CD14-positive monocyte (primary cell): Measurements from ENCODE around the gene DNTT. TPM values are rescaled to one million over a fixed set of nuclear protein-coding genes. Genes with fewer than 3 reads are reported as not detected.
A peak's percentile ranks its signal among the peaks of the same experiment; 100 is the strongest.

Experiments used
- DNase-seq, 3 donors: peaks; one replicate each; pipeline ENCODE4 v3.0.0-alpha.2; 2011 to 2022
- H2AFZ ChIP-seq: 2 replicates; pipeline ENCODE4 v1.6.0; 2012; ENCODE audit warnings: mild to moderate bottlenecking, low read depth, low read length, inconsistent platforms; ENCODE audit not compliant: insufficient read depth, poor library complexity, severe bottlenecking
- H3K27ac ChIP-seq, 2 donors: 1 replicate in 1 of 2; 2 replicates in 1 of 2; pipeline ENCODE4 v1.5.1; 2012 to 2013; ENCODE audit warnings: low read length in 2 of 2, control low read depth in 1 of 2, inconsistent platforms in 1 of 2, low read depth in 1 of 2, mild to moderate bottlenecking in 1 of 2
- H3K27me3 ChIP-seq, 2 donors: one replicate each; pipeline versions ENCODE4 v1.6.0 to v1.6.1; 2011 to 2013; ENCODE audit warnings: low read length in 2 of 2; ENCODE audit not compliant: control insufficient read depth in 2 of 2, insufficient read depth in 2 of 2
- H3K36me3 ChIP-seq, 2 donors: replicated peaks in 1 of 2; 1 replicate in 1 of 2; 2 replicates in 1 of 2; pipeline versions ENCODE4 v1.5.1 to v1.6.1; 2012 to 2013; ENCODE audit warnings: low read length in 2 of 2, control low read depth in 1 of 2, inconsistent platforms in 1 of 2, mild to moderate bottlenecking in 1 of 2; ENCODE audit not compliant: insufficient read depth in 2 of 2, control insufficient read depth in 1 of 2
- H3K4me1 ChIP-seq, 2 donors: 1 replicate in 1 of 2; 2 replicates in 1 of 2; pipeline versions ENCODE4 v1.5.1 to v1.6.1; 2012 to 2013; ENCODE audit warnings: low read length in 2 of 2, control low read depth in 1 of 2, inconsistent platforms in 1 of 2, mild to moderate bottlenecking in 1 of 2, moderate library complexity in 1 of 2; ENCODE audit not compliant: insufficient read depth in 2 of 2, control insufficient read depth in 1 of 2
- H3K4me2 ChIP-seq: replicated peaks from 2 replicates; pipeline ENCODE3; 2012; ENCODE audit warnings: low read length, moderate library complexity, mild to moderate bottlenecking; ENCODE audit not compliant: poor library complexity, severe bottlenecking; ENCODE audit errors: extremely low read depth
- H3K4me3 ChIP-seq, 3 experiments: fragments of 200-600 bp in 1 of 3; sonication (generic) in 1 of 3; replicated peaks in 1 of 3; 1 replicate in 2 of 3; 2 replicates in 1 of 3; pipeline ENCODE4 v1.5.1; 2011 to 2013; ENCODE audit warnings: low read length in 3 of 3, mild to moderate bottlenecking in 3 of 3, control low read depth in 2 of 3, low read depth in 2 of 3, inconsistent platforms in 1 of 3, moderate library complexity in 1 of 3
- H3K79me2 ChIP-seq: 2 replicates; pipeline ENCODE4 v1.6.0; 2012; ENCODE audit warnings: mild to moderate bottlenecking, control low read depth, inconsistent platforms, low read length, moderate library complexity; ENCODE audit not compliant: insufficient read depth
- H3K9ac ChIP-seq: 2 replicates; pipeline ENCODE4 v1.6.0; 2017; ENCODE audit warnings: low read length, mild to moderate bottlenecking; ENCODE audit not compliant: insufficient read depth, poor library complexity, severe bottlenecking
- H3K9me3 ChIP-seq, 2 donors: replicated peaks in 1 of 2; 1 replicate in 1 of 2; 2 replicates in 1 of 2; pipeline versions ENCODE4 v1.5.1 to v1.6.1; 2012 to 2013; ENCODE audit warnings: low read length in 2 of 2, control low read depth in 1 of 2; ENCODE audit not compliant: control insufficient read depth in 1 of 2, insufficient read depth in 1 of 2
- H4K20me1 ChIP-seq: 2 replicates; pipeline ENCODE4 v1.6.0; 2012; ENCODE audit warnings: mild to moderate bottlenecking, low read length, control low read depth, moderate library complexity; ENCODE audit not compliant: insufficient read depth
- H3K27ac Mint-ChIP-seq, 7 donors: one replicate each; pipeline ENCODE4 v1.8.0; 2020; ENCODE audit warnings: mild to moderate bottlenecking in 7 of 7, mixed read lengths in 7 of 7, moderate library complexity in 6 of 7, inconsistent platforms in 2 of 7
- H3K27me3 Mint-ChIP-seq, 3 donors: one replicate each; pipeline ENCODE4 v1.8.0; 2021 to 2022; ENCODE audit warnings: low read depth in 3 of 3, mild to moderate bottlenecking in 3 of 3, mixed read lengths in 3 of 3, moderate library complexity in 3 of 3, inconsistent platforms in 1 of 3
- H3K36me3 Mint-ChIP-seq, 2 donors: one replicate each; pipeline ENCODE4 v1.8.0; 2020; ENCODE audit warnings: mixed read lengths in 2 of 2, inconsistent platforms in 1 of 2, mild to moderate bottlenecking in 1 of 2
- H3K4me1 Mint-ChIP-seq: one replicate; pipeline ENCODE4 v1.8.0; 2020; ENCODE audit warnings: mild to moderate bottlenecking, mixed read lengths
- H3K4me3 Mint-ChIP-seq, 2 donors: one replicate each; pipeline ENCODE4 v1.8.0; 2020; ENCODE audit warnings: mild to moderate bottlenecking in 2 of 2, mixed read lengths in 2 of 2, moderate library complexity in 1 of 2
- H3K9me3 Mint-ChIP-seq, 7 donors: one replicate each; pipeline ENCODE4 v1.8.0; 2020 to 2022; ENCODE audit warnings: mixed read lengths in 7 of 7, mild to moderate bottlenecking in 6 of 7, moderate library complexity in 6 of 7, inconsistent platforms in 2 of 7
- CTCF ChIP-seq: fragments of 200-600 bp; IDR thresholded peaks from one replicate; pipeline ENCODE4 v1.8.0; 2022; ENCODE audit warnings: antibody characterized with exemption, mild to moderate bottlenecking
- WGBS: methylation state at CpG from one replicate; pipeline ENCODE4 v1.1.5; 2013; ENCODE audit warnings: missing lambda C conversion rate; ENCODE audit not compliant: insufficient coverage; 5-methylcytosine and 5-hydroxymethylcytosine counted together
- intact Hi-C, 2 donors: fragments of 100-400 bp; cut with micrococcal nuclease; formaldehyde crosslinking; loops; one replicate each; pipeline versions ENCODE4 v1.15.0 to v1.15.1; 2023
- polyA plus RNA-seq, 3 donors: library from polyadenylated mRNA; depleted of rRNA in 1 of 3; unstranded in 2 of 3; stranded (reverse) in 1 of 3; fragments of 300-500 nt in 2 of 3; fragments of >200 nt in 1 of 3; fragmentation: Illumina TruSeq in 2 of 3; gene quantifications; 1 replicate in 2 of 3; 2 replicates in 1 of 3; pipeline ENCODE4 v1.2.3, GENCODE V29; 2012 to 2021

Gene DNTT
- polyA plus RNA-seq, 3 donors: not detected

DNA sequence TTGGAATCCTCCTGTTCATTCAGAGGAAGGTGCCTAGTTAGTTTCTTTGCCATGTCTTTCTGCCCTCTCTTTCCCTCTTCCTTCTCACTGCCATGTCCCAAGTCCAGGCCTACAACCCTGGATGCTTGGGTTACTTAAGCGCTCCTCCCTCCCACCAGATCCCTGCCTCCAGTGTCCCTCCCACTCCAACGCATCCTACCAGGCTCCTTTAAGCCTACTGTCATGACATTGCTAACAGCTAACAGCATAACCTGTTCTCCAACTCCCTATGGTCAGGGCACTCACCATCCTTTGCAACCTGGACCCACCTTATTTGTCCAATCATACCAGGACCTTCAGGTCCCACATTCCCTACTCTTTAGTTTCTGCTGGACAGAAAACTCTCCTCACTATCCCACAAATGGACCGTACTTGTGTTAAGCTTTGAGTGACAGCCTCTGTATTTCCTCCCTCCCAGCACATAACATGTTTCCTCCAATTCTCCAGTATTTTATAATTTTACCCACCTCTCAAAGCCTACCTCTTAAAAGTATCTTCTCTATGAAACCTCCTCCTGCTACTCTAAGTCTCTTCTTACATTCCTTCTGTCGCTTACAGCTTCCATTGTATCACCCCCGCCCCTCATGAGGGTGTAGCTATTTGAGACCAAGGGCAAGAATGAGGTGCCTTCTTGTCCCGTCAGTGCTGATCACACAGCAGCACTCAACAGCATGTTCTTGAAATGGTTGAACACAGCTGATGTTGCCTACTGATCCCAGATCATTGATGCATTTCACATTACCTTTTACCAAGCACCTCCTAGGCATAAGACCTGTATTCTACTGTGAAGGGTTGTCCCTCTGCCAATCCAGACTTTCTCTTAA lies 34.6 kb upstream of the DNTT start:
- H3K4me1 Mint-ChIP-seq: peaks cover 49% of the 10 kb centered on the region
- H3K27ac Mint-ChIP-seq: peak overlapping the region in 3 of 7 donors; percentile 52 to 88 (median 65)
- H3K4me3 Mint-ChIP-seq: peak overlapping the region; percentile 26 to 52
- peaks cover 0 to 2% (median 0%) of the 10 kb centered on the region in 7 donors for H3K9me3 Mint-ChIP-seq
- intact Hi-C loops: no loop called here
- Histone ChIP-seq H4K20me1 (no peaks in the 10 kb centered on the region), H3K4me1 (peaks cover 45 to 49% of the 10 kb centered on the region in 2 donors), H3K79me2 (no peaks in the 10 kb centered on the region), H3K4me3 (peak overlapping the region in 1 of 3 experiments; percentile 6), H3K27ac (no peak overlapping the region), H2AFZ (no peak overlapping the region), H3K9me3 (no peaks in the 10 kb centered on the region), H3K9ac (no peak overlapping the region), H3K4me2 (no peak overlapping the region), H3K36me3 (no peaks in the 10 kb centered on the region), H3K27me3 (no peaks in the 10 kb centered on the region)
- H3K27me3 Mint-ChIP-seq: peaks cover 0 to 4% (median 0%) of the 10 kb centered on the region in 3 donors
- TF ChIP-seq CTCF: no peak
- 100% methylated on average over 3 of the region's 6 CpGs for WGBS
- H3K36me3 Mint-ChIP-seq: peaks cover 0 to 5% of the 10 kb centered on the region in 2 donors
- no peak for DNase-seq

DNA sequence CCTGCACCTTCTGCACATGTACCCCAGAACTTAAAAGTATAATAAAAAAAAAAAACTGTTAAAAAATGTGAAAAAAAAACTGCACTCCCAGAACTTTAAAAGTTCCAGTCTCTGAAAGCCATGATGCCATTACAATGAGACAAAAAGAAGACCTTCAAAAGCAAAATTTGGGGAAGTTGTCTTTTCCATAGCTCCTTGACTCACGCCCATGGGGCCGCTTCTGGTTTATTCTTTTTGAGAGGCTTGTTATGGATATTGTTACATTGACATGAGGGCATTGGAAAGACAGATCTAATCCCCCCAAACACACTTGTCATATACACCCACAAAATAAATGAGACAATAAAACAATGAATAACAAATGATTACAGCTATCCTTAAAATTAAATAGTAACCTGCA lies 33.7 kb upstream of the DNTT start:
- H3K4me3 Mint-ChIP-seq: peak overlapping the region in 1 of 2 donors; percentile 91
- no peaks in the 10 kb centered on the region for H3K9me3 ChIP-seq
- H2AFZ ChIP-seq: no peak overlapping the region
- peaks cover 49% of the 10 kb centered on the region for H3K4me1 Mint-ChIP-seq
- no peaks in the 10 kb centered on the region for H3K36me3 ChIP-seq
- H3K4me1 ChIP-seq: peaks cover 45 to 49% of the 10 kb centered on the region in 2 donors
- peaks cover 0 to 4% (median 0%) of the 10 kb centered on the region in 3 donors for H3K27me3 Mint-ChIP-seq
- H3K9ac ChIP-seq: no peak overlapping the region
- H3K4me2 ChIP-seq: peak overlapping the region; percentile 74
- WGBS: no CpG with 5 or more reads among the region's 2 CpGs
- H3K36me3 Mint-ChIP-seq: peaks cover 0 to 5% of the 10 kb centered on the region in 2 donors
- peak; percentile 34 to 65 (median 64) for DNase-seq
- peaks cover 0 to 2% (median 0%) of the 10 kb centered on the region in 7 donors for H3K9me3 Mint-ChIP-seq
- peak overlapping the region in 1 of 2 donors; percentile 84 for H3K27ac ChIP-seq
- peak overlapping the region; percentile 36 to 72 (median 51) for H3K4me3 ChIP-seq
- no peaks in the 10 kb centered on the region for H4K20me1 ChIP-seq
- TF ChIP-seq CTCF: no peak
- intact Hi-C loops: no loop called here
- no peaks in the 10 kb centered on the region for H3K79me2 ChIP-seq
- H3K27ac Mint-ChIP-seq: peak overlapping the region; percentile 75 to 96 (median 94)
- H3K27me3 ChIP-seq: no peaks in the 10 kb centered on the region
